OCI-LY1 (cell line): ENCODE results near the gene NUBPL.
"Not testable (repeated sequence)": the region's sequence is repeated elsewhere in the genome, so short reads cannot be mapped to it uniquely, and the experiment has no call there.

Experiments
- CTCF ChIP-seq: fragments of 200-600 bp; sonication (generic), shearing (Covaris generic); IDR thresholded peaks from 2 replicates; pipeline ENCODE4 v1.5.1; 2017; ENCODE audit warnings: mild to moderate bottlenecking, antibody characterized with exemption, low read length, moderate library complexity, mixed read lengths
- EZH2 ChIP-seq: fragments of 200-600 bp; sonication (generic), shearing (Covaris generic); IDR thresholded peaks from 2 replicates; pipeline ENCODE4 v1.8.0; 2017; ENCODE audit warnings: borderline replicate concordance, mixed run types, mild to moderate bottlenecking, antibody characterized with exemption, low read length, moderate library complexity, mixed read lengths

GRCh38 chr14:31618884-31619283, 57.7 kb downstream of the NUBPL start:
- TF ChIP-seq CTCF, EZH2: not testable (repeated sequence)
